ENCODE results near the gene TST.
A peak's percentile ranks its signal among the peaks of the same experiment; 100 is the strongest.

DNA sequence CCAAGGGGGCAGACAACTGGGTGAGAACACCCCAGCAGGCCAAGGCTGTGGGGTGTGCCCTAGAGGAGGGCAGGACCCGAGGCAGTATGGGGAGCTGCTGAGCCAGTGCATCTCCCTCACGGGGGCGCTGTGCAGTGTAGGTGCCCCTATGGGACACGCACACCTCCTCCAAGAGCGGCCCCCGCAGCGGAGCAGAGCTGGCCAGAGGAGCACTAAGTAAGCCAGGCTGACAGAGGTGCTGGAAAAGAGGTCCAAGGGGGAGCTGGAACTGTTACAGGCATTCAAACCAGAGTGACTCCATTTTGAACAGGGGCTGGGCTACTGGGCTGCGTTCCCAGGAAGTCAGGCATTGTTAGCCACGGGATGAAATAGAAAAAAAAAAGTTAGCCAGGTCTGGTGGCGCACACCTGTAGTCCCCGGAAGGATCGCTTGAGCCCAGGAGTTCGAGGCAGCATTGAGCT lies 41.8 kb downstream of the TST start:
- TF ChIP-seq, protein P1, sequence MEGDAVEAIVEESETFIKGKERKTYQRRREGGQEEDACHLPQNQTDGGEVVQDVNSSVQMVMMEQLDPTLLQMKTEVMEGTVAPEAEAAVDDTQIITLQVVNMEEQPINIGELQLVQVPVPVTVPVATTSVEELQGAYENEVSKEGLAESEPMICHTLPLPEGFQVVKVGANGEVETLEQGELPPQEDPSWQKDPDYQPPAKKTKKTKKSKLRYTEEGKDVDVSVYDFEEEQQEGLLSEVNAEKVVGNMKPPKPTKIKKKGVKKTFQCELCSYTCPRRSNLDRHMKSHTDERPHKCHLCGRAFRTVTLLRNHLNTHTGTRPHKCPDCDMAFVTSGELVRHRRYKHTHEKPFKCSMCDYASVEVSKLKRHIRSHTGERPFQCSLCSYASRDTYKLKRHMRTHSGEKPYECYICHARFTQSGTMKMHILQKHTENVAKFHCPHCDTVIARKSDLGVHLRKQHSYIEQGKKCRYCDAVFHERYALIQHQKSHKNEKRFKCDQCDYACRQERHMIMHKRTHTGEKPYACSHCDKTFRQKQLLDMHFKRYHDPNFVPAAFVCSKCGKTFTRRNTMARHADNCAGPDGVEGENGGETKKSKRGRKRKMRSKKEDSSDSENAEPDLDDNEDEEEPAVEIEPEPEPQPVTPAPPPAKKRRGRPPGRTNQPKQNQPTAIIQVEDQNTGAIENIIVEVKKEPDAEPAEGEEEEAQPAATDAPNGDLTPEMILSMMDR (IDR thresholded peaks at IDR 0.05; ENCODE audit: low read depth, low read length) = peak; percentile 89
- TF ChIP-seq EZH2phosphoT487 (IDR thresholded peaks at IDR 0.05; ENCODE audit: low read depth) = no peak

Measured in OCI-LY3 (cell line).